NOMO-1 (cell line): ENCODE results near the gene NEB.
"Not testable (repeated sequence)": the region's sequence is repeated elsewhere in the genome, so short reads cannot be mapped to it uniquely, and the experiment has no call there.

Experiments
- DNase-seq, 2 experiments: peaks; one replicate each; lab custom pipeline; 2025; ENCODE audit not compliant: unreplicated experiment in 2 of 2; lab: John Stamatoyannopoulos, UW

NEB gene

GRCh38 chr2:151562398-151562797, 171.9 kb downstream of the NEB start:
- DNase-seq: no peak

GRCh38 chr2:151560289-151560688, 174.0 kb downstream of the NEB start:
- no peak for DNase-seq

GRCh38 chr2:151559431-151559830, 174.8 kb downstream of the NEB start:
- not testable (repeated sequence) for DNase-seq

GRCh38 chr2:151557883-151558282, 176.4 kb downstream of the NEB start:
- DNase-seq: peak in 1 of 2 experiments; percentile 26

GRCh38 chr2:151556121-151556520, 178.2 kb downstream of the NEB start:
- DNase-seq: no peak

GRCh38 chr2:151552287-151552686, 182.0 kb downstream of the NEB start:
- DNase-seq: no peak

GRCh38 chr2:151551556-151551955, 182.7 kb downstream of the NEB start:
- DNase-seq: no peak

GRCh38 chr2:151549191-151549590, 185.1 kb downstream of the NEB start:
- no peak for DNase-seq

GRCh38 chr2:151544449-151544848, 189.8 kb downstream of the NEB start:
- no peak for DNase-seq

- DNase-seq: no peak
Observed at GRCh38 chr2:151543876-151544275, 190.4 kb downstream of the NEB start.

- no peak for DNase-seq
Observed at GRCh38 chr2:151534001-151534400, 200.3 kb downstream of the NEB start.

- no peak for DNase-seq
Observed at GRCh38 chr2:151533127-151533526, 201.1 kb downstream of the NEB start.

- no peak for DNase-seq
Observed at GRCh38 chr2:151526572-151527090, 207.6 kb downstream of the NEB start.

- no peak for DNase-seq
Observed at GRCh38 chr2:151525821-151526373, 208.4 kb downstream of the NEB start.

GRCh38 chr2:151523850-151524249, 210.4 kb downstream of the NEB start:
- DNase-seq: no peak

GRCh38 chr2:151522556-151522955, 211.7 kb downstream of the NEB start:
- no peak for DNase-seq

- DNase-seq: no peak
Observed at GRCh38 chr2:151520976-151521375, 213.3 kb downstream of the NEB start.

- no peak for DNase-seq
Observed at GRCh38 chr2:151518802-151519201, 215.5 kb downstream of the NEB start.

GRCh38 chr2:151508519-151508918, 225.8 kb downstream of the NEB start:
- no peak for DNase-seq

GRCh38 chr2:151506170-151506569, 228.1 kb downstream of the NEB start:
- DNase-seq: no peak

- no peak for DNase-seq
Observed at GRCh38 chr2:151498178-151498577, 236.1 kb downstream of the NEB start.

- DNase-seq: no peak
Observed at GRCh38 chr2:151491496-151491895, 242.8 kb downstream of the NEB start.

GRCh38 chr2:151490276-151490675, 244.0 kb downstream of the NEB start:
- DNase-seq: no peak
